ENCODE results near the gene DSCAM. TPM values are rescaled to one million over a fixed set of nuclear protein-coding genes. Genes with fewer than 3 reads are reported as not detected.

The DSCAM gene
- total and polyA plus RNA-seq, 2 donors (not counting 1 experiment from before 2014, with no cell fraction given), result not detected

DNA sequence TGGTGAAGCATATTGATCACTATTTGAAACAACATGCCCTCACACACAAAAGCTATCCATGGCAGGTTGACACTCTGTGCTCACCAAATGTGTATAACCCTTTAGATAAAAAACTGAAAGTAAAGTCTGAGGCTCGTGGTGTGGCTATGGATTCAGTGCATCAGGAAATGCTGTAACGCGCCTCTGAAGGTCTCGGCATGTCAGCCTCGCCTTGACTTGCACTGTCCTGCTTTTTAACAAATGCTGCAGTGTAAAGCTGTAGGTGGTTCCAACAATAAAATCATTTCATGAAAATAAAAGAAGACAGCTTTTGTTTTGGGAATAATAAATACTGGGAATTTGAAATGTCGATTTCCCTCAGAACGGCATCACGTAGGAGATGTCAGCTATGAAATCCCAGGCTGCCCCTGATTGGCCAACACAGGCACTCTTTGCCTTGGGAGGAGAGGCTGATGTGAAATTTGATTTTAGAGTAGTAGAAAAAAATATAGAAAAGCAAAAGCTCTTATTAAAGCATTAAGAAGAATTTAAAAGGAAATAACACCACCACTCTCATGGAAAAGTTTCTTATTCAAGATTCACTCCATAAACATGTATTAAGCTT lies 168.2 kb downstream of the DSCAM start:
- Mint-ChIP-seq H3K9me3 (ENCODE audit: insufficient read depth) (peaks cover 3% of the 10 kb centered on the region), H3K4me1 (no peaks in the 10 kb centered on the region), H3K27me3 (no peaks in the 10 kb centered on the region), H3K4me3 (no peak overlapping the region), H3K27ac (no peak overlapping the region)
- no peaks in the 10 kb centered on the region for H3K79me2 ChIP-seq (ENCODE audit: control insufficient read depth, insufficient read depth, low read length)
- no peak overlapping the region for H3K27ac ChIP-seq (ENCODE audit: low read length in 2 of 2)
- ChIA-PET POLR2A (no interaction called here), CTCF (no interaction called here)
- H3K4me3 ChIP-seq (ENCODE audit: control extremely low read depth in 1 of 5, extremely low read depth in 1 of 5, insufficient read depth in 1 of 5, low read depth in 2 of 5, low read length in 4 of 5), result no peak overlapping the region
- intact Hi-C loops (cut with micrococcal nuclease), result no loop called here
- TF ChIP-seq EZH2 (IDR thresholded peaks at IDR 0.05; ENCODE audit: borderline replicate concordance, insufficient read depth, low read depth, low read length, poor library complexity, severe bottlenecking), result no peak
- TF ChIP-seq, protein P1, sequence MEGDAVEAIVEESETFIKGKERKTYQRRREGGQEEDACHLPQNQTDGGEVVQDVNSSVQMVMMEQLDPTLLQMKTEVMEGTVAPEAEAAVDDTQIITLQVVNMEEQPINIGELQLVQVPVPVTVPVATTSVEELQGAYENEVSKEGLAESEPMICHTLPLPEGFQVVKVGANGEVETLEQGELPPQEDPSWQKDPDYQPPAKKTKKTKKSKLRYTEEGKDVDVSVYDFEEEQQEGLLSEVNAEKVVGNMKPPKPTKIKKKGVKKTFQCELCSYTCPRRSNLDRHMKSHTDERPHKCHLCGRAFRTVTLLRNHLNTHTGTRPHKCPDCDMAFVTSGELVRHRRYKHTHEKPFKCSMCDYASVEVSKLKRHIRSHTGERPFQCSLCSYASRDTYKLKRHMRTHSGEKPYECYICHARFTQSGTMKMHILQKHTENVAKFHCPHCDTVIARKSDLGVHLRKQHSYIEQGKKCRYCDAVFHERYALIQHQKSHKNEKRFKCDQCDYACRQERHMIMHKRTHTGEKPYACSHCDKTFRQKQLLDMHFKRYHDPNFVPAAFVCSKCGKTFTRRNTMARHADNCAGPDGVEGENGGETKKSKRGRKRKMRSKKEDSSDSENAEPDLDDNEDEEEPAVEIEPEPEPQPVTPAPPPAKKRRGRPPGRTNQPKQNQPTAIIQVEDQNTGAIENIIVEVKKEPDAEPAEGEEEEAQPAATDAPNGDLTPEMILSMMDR (IDR thresholded peaks at IDR 0.05), result no peak
- H4K20me1 ChIP-seq (ENCODE audit: control insufficient read depth, insufficient read depth, low read length, poor library complexity, severe bottlenecking), result no peaks in the 10 kb centered on the region
- no peaks in the 10 kb centered on the region for H3K4me1 ChIP-seq (ENCODE audit: control insufficient read depth in 2 of 2, insufficient read depth in 2 of 2, low read length in 2 of 2)
- no peak overlapping the region for H3K9ac ChIP-seq (ENCODE audit: low read length)
- no peaks in the 10 kb centered on the region for H3K36me3 ChIP-seq (replicated peaks in 1 of 2; ENCODE audit: control extremely low read depth in 1 of 2, control insufficient read depth in 1 of 2, extremely low read depth in 1 of 2, insufficient read depth in 2 of 2, low read length in 1 of 2)
- 80% methylated on average over 4 of the region's 8 CpGs for WGBS (ENCODE audit: insufficient coverage)
- no peak for DNase-seq
- H3K27me3 ChIP-seq (replicated peaks in 1 of 4; ENCODE audit: control extremely low read depth in 1 of 4, control insufficient read depth in 3 of 4, insufficient read depth in 4 of 4, low read length in 3 of 4), result no peaks in the 10 kb centered on the region
- peaks cover 0 to 10% (median 0%) of the 10 kb centered on the region in 3 donors for H3K9me3 ChIP-seq (ENCODE audit: control extremely low read depth in 1 of 3, control insufficient read depth in 2 of 3, insufficient read depth in 1 of 3, low read length in 2 of 3)
- no peak overlapping the region for H3K4me2 ChIP-seq (replicated peaks; ENCODE audit: low read depth, low read length, poor library complexity, severe bottlenecking)
- ATAC-seq (ENCODE audit: low read depth), result no peak
- no peak overlapping the region for H2AFZ ChIP-seq (ENCODE audit: insufficient read depth, low read depth, low read length, poor library complexity, severe bottlenecking)

DNA sequence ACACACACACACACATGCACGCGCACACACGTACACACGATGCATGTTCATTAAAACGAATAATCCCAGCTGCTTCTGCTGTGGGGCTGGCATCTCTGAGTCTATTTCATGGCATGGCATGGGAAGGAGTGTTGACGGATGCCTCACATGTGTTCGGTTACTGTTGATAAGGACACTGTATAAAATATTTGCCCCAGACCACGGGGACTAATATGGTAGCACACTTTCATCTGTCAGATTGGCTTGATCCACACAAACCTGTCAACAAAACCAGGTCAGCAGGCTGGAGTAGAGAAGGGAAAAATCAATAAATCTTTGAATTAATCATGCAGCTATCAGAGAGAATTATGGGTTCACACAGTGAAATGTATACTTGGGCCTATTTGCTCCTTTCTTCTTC lies 171.9 kb downstream of the DSCAM start:
- WGBS (ENCODE audit: insufficient coverage), result 93% methylated on average over 3 of the region's 8 CpGs
- Mint-ChIP-seq H3K27me3 (no peaks in the 10 kb centered on the region), H3K9me3 (ENCODE audit: insufficient read depth) (no peaks in the 10 kb centered on the region), H3K4me3 (no peak overlapping the region), H3K27ac (no peak overlapping the region), H3K4me1 (no peaks in the 10 kb centered on the region)
- no peak for TF ChIP-seq EZH2 (IDR thresholded peaks at IDR 0.05; ENCODE audit: borderline replicate concordance, insufficient read depth, low read depth, low read length, poor library complexity, severe bottlenecking)
- TF ChIP-seq, protein P1 (IDR thresholded peaks at IDR 0.05), result no peak
- Histone ChIP-seq H3K79me2 (ENCODE audit: control insufficient read depth, insufficient read depth, low read length) (no peaks in the 10 kb centered on the region), H3K27ac (ENCODE audit: low read length in 2 of 2) (no peak overlapping the region), H3K9me3 (ENCODE audit: control extremely low read depth in 1 of 3, control insufficient read depth in 2 of 3, insufficient read depth in 1 of 3, low read length in 2 of 3) (no peaks in the 10 kb centered on the region), H3K27me3 (replicated peaks in 1 of 4; ENCODE audit: control extremely low read depth in 1 of 4, control insufficient read depth in 3 of 4, insufficient read depth in 4 of 4, low read length in 3 of 4) (no peaks in the 10 kb centered on the region), H3K4me2 (replicated peaks; ENCODE audit: low read depth, low read length, poor library complexity, severe bottlenecking) (no peak overlapping the region), H3K9ac (ENCODE audit: low read length) (no peak overlapping the region), H3K4me3 (ENCODE audit: control extremely low read depth in 1 of 5, extremely low read depth in 1 of 5, insufficient read depth in 1 of 5, low read depth in 2 of 5, low read length in 4 of 5) (no peak overlapping the region), H2AFZ (ENCODE audit: insufficient read depth, low read depth, low read length, poor library complexity, severe bottlenecking) (no peak overlapping the region), H3K4me1 (ENCODE audit: control insufficient read depth in 2 of 2, insufficient read depth in 2 of 2, low read length in 2 of 2) (no peaks in the 10 kb centered on the region), H4K20me1 (ENCODE audit: control insufficient read depth, insufficient read depth, low read length, poor library complexity, severe bottlenecking) (no peaks in the 10 kb centered on the region), H3K36me3 (replicated peaks in 1 of 2; ENCODE audit: control extremely low read depth in 1 of 2, control insufficient read depth in 1 of 2, extremely low read depth in 1 of 2, insufficient read depth in 2 of 2, low read length in 1 of 2) (no peaks in the 10 kb centered on the region)
- ChIA-PET POLR2A (no interaction called here), CTCF (no interaction called here)
- no peak for ATAC-seq (ENCODE audit: low read depth)
- no peak for DNase-seq
- intact Hi-C loops (cut with micrococcal nuclease), result no loop called here
